GM18511 (cell line): ENCODE results near the gene CPE.

Source experiments
- ATAC-seq: cut with Tn5 transposase; IDR thresholded peaks from one replicate; pipeline ENCODE4 v1.9.1; 2021; ENCODE audit warnings: mild to moderate bottlenecking, moderate library complexity; ENCODE audit not compliant: unreplicated experiment

CPE gene

DNA sequence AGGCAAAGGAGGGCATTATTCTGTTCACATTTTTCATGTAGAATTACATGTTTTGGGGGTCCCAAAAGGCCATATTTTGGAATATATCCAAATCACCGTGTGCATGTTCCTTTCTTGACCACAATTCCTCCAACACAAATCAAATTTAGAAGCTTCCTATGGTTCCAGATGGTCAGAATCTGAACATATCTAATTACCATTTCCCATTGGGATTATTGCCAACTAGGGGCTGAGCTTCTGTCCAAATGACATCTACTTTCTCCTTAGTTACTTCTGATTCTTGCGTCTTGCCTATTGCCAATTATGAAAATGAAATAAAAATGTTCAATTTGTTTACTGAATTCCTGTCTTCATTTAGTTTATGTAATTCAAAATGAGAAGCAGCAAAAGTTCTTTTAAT, 163.7 kb downstream of the CPE start:
- ATAC-seq: no peak
